Activated CD8-positive, alpha-beta memory T cell treated with anti-CD3 and anti-CD28 coated beads for 1 hour (primary cell): ENCODE measurements around the gene DDX10.
"Not testable (repeated sequence)": the region's sequence is repeated elsewhere in the genome, so short reads cannot be mapped to it uniquely, and the experiment has no call there.

ENCODE experiments used
- DNase-seq, 2 donors: peaks; one replicate each; pipeline ENCODE4 v3.0.0-alpha.2; 2020; ENCODE audit warnings: low read depth in 1 of 2; ENCODE audit errors: extremely low read depth in 1 of 2

DDX10 gene

GRCh38 chr11:108654100-108654499 lies 10.8 kb upstream of the DDX10 start:
- not testable (repeated sequence) for DNase-seq

GRCh38 chr11:108654994-108655631 lies 9.8 kb upstream of the DDX10 start:
- no peak for DNase-seq

GRCh38 chr11:108662700-108663099 lies 2.2 kb upstream of the DDX10 start:
- DNase-seq: no peak

- no peak for DNase-seq
Measured at GRCh38 chr11:108663154-108663877, 1.6 kb upstream of the DDX10 start.

- no peak for DNase-seq
Measured at GRCh38 chr11:108666373-108666772, 1.5 kb downstream of the DDX10 start.

GRCh38 chr11:108669286-108669685 lies 4.4 kb downstream of the DDX10 start:
- no peak for DNase-seq

GRCh38 chr11:108669711-108670110 lies 4.8 kb downstream of the DDX10 start:
- DNase-seq: no peak

GRCh38 chr11:108670451-108670850 lies 5.6 kb downstream of the DDX10 start:
- DNase-seq: no peak

- no peak for DNase-seq
Measured at GRCh38 chr11:108672113-108672512, 7.2 kb downstream of the DDX10 start.

GRCh38 chr11:108672786-108673185 lies 7.9 kb downstream of the DDX10 start:
- no peak for DNase-seq

GRCh38 chr11:108679045-108679444 lies 14.2 kb downstream of the DDX10 start:
- DNase-seq: no peak

- no peak for DNase-seq
Measured at GRCh38 chr11:108680271-108680670, 15.4 kb downstream of the DDX10 start.

GRCh38 chr11:108685419-108686130 lies 20.7 kb downstream of the DDX10 start:
- no peak for DNase-seq

GRCh38 chr11:108693852-108694251 lies 29.0 kb downstream of the DDX10 start:
- no peak for DNase-seq

- no peak for DNase-seq
Measured at GRCh38 chr11:108694846-108695245, 30.0 kb downstream of the DDX10 start.

- DNase-seq: no peak
Measured at GRCh38 chr11:108697872-108698473, 33.1 kb downstream of the DDX10 start.

GRCh38 chr11:108698844-108699642 lies 34.2 kb downstream of the DDX10 start:
- no peak for DNase-seq

- DNase-seq: no peak
Measured at GRCh38 chr11:108703916-108704315, 39.0 kb downstream of the DDX10 start.

GRCh38 chr11:108705061-108705460 lies 40.2 kb downstream of the DDX10 start:
- DNase-seq: no peak

- DNase-seq: no peak
Measured at GRCh38 chr11:108708173-108708572, 43.3 kb downstream of the DDX10 start.

GRCh38 chr11:108709741-108710140 lies 44.9 kb downstream of the DDX10 start:
- DNase-seq: no peak
